NB4 (cell line): ENCODE measurements around the gene TBL1Y.

Experiments used
- POLR2A ChIP-seq: IDR thresholded peaks from 2 replicates; pipeline ENCODE4 v1.6.1; 2011; ENCODE audit warnings: mild to moderate bottlenecking; ENCODE audit not compliant: insufficient read length; ENCODE audit errors: extremely low read depth
- TF ChIP-seq, protein P1 (sequence below): IDR thresholded peaks from 2 replicates; pipeline ENCODE4 v1.6.1; 2011; ENCODE audit warnings: low read depth, low read length
- TF ChIP-seq, protein P2 (sequence below): IDR thresholded peaks from one replicate; pipeline ENCODE4 v1.5.1; 2012; ENCODE audit warnings: low read depth, low read length

DNA sequence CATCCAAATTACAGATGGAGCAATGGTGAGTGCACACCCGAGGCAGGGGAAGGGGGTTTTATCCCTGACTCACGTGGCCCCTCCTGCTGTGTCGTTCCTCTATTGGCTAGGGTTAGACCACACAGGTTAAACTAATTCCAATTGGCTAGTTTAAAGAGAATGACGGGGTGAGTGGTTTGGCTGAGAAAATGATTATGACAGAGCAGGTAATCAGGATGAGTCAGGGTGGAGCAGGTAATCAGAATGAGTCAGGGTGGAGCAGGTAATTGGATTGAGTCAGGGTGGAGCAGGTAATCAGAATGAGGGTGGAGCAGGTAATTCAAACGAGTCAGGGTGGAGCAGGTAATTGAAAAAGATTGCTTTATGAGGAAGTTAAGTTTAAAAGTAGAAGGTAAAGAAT lies 146.4 kb downstream of the TBL1Y start:
- TF ChIP-seq, protein P1, sequence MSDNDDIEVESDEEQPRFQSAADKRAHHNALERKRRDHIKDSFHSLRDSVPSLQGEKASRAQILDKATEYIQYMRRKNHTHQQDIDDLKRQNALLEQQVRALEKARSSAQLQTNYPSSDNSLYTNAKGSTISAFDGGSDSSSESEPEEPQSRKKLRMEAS = no peak
- TF ChIP-seq, protein P2, sequence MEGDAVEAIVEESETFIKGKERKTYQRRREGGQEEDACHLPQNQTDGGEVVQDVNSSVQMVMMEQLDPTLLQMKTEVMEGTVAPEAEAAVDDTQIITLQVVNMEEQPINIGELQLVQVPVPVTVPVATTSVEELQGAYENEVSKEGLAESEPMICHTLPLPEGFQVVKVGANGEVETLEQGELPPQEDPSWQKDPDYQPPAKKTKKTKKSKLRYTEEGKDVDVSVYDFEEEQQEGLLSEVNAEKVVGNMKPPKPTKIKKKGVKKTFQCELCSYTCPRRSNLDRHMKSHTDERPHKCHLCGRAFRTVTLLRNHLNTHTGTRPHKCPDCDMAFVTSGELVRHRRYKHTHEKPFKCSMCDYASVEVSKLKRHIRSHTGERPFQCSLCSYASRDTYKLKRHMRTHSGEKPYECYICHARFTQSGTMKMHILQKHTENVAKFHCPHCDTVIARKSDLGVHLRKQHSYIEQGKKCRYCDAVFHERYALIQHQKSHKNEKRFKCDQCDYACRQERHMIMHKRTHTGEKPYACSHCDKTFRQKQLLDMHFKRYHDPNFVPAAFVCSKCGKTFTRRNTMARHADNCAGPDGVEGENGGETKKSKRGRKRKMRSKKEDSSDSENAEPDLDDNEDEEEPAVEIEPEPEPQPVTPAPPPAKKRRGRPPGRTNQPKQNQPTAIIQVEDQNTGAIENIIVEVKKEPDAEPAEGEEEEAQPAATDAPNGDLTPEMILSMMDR = no peak
- no peak for TF ChIP-seq POLR2A
